SK-N-DZ (cell line): Measurements from ENCODE around the gene ZNF487. TPM values are rescaled to one million over a fixed set of nuclear protein-coding genes. Genes with fewer than 3 reads are reported as not detected.
"Not testable (repeated sequence)": the region's sequence is repeated elsewhere in the genome, so short reads cannot be mapped to it uniquely, and the experiment has no call there.

Experiments used
- DNase-seq: peaks from one replicate; pipeline ENCODE4 v3.0.0-alpha.2; 2015; ENCODE audit warnings: low spot score
- polyA plus RNA-seq, 2 experiments: library from polyadenylated mRNA; depleted of rRNA; stranded (reverse); fragments of >200 nt; gene quantifications; 2 replicates each; pipeline ENCODE4 v1.2.3, GENCODE V29; 2014

The ZNF487 gene
- polyA plus RNA-seq (2014; cell fraction: cytosol; rRNA removed) = 2.9 and 4.2 TPM in 2 replicates
- 2.2 and 2.6 TPM in 2 replicates for polyA plus RNA-seq (2014; cell fraction: nucleus; rRNA removed)

DNA sequence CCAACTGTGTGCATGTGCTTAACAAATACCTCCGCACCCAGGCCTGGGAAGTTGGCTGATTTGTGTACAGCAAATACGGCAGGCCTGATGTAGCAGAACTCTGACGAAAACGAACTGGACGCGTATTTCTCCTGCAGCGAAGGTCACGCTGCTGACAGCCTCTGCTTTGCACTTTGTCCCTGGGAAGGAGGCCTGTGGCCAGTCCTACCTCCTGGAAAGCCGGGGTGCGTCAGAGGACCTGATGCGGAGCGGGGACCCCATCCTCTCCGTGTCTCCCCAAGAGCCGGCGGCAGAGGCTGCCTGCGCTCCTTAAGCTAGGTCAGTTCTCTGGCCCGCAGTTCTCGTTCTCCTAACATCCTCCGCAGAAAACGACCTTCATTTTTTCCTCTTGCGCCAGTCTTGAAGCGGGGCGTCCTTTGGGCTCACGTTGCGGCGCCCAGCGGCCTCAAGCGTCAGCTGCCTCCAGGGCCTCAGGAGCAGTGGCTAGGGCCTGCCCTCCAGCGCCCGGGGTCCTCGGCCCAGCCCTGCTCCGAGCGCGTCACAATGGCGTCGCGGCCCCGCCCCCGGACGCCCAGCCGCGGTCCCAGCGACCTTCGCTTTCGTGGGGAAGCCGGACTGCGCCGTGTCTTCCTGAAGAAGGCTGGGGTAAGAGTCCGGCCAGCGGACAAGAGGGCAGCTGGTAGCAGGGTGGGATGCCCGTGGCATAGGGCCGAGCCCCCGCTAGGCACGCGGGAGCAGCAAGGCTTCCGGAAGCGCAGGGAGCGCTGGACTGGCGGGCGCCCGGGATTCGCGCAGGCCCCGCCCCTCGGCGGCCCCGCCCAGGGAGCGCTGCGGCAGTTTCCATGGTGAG, at the start of gene ZNF487:
Gene ZNF487, plus strand, starts transcription at position 821 of the 850 bp plus-strand sequence. CDS start 38,703 bp downstream, outside the sequence.
- peak; percentile 87 for DNase-seq

DNA sequence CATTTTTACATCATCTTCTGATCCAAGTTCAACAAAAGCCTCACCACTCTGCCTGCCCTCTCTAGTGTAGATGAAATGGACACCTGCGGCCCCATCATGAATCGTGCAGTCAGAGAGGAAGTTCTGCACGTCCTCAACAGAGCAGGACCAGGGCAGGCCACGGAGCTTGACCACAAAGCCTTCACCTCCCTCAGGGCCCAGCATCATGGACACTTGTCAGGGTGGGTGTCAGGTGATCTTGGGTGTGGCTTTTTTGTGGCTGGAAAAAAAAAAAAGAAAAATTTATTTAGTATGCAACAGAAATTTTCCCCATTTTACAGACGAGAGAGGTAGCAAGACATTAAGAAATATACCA, 49.3 kb upstream of the ZNF487 start:
- DNase-seq = no peak

GRCh38 chr10:43389867-43390266, 47.0 kb upstream of the ZNF487 start:
- no peak for DNase-seq

DNA sequence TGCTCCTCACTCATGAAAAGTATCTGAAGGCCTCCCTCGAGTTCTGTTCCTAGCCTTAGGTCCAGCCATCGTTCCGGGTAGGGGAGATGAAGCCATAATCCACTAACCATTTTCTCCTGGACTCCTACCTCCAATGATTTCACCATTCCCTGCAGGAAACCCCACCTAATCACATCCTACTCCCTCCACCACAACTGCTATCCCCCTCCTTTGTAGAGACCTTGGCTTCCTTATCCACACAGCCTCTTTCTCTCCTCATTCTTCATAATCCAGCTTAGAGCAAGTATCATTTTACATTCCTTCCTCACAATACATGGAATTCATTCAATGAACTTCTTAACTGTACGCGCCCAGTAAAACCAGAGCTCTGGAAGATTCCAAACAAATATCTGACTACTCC, 46.6 kb upstream of the ZNF487 start:
- no peak for DNase-seq

DNA sequence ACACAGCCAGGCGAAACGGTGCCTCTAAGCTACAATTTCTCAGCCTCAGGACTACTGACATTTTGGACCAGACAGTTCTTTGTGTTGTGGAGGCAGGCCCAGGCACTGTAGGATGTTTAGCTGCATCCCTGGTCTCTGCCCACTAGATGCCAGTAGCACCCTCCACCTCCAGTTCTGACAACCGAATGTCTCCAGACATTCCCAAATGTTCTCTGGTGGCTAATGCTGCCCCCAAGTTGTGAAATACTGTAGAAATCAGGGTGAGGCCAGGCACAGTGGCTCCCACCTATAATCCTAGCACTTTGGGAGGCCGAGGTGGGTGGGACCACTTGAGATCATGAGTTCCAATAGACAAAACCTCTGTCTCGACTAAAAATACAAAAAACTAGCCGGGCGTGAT, 46.2 kb upstream of the ZNF487 start:
- DNase-seq = no peak

- DNase-seq = no peak
Observed at GRCh38 chr10:43391496-43391895, 45.4 kb upstream of the ZNF487 start.

DNA sequence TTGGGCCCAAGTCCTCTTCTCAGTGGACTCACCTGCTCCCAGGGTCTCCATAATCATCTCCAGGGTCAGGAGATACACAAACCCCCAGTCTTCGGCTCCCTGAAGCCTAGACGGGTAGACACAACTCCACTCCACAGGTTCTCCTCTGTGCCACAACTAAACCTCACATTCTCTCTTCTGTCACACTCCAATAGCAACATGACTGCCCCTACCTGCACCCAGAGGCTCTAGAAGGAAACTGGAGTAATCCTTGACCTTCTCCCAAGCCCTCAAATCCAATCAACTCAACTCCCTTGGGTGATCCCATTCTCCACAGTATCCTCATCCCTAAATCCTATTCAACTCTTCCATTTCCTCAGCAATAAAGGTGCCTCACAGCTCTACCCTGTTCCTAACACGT, 44.2 kb upstream of the ZNF487 start:
- no peak for DNase-seq

- DNase-seq = not testable (repeated sequence)
Observed at GRCh38 chr10:43393186-43393585, 43.7 kb upstream of the ZNF487 start.

GRCh38 chr10:43393606-43394360, 43.1 kb upstream of the ZNF487 start:
- no peak for DNase-seq

DNA sequence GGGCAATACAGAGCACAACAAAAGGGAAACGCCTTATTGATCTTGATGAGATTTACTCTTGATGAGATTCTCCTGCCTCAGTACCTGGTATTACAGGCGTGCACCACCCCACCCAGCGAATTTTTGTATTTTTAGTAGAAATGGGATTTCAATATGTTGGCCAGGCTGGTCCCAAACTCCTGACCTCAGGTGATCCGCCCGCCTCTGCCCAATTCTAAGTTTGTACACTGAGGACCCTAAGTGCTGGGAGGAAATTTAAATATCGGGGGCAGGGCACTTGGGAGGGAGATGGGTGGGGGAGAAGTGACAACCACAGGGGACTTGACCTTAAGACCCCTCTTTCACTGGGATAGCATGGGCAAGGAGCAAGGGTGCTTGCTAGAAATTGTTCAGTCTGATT, 42.0 kb upstream of the ZNF487 start:
- no peak for DNase-seq

GRCh38 chr10:43395571-43396060, 41.3 kb upstream of the ZNF487 start:
- DNase-seq = no peak

GRCh38 chr10:43396061-43396927, 40.6 kb upstream of the ZNF487 start:
- DNase-seq = no peak

GRCh38 chr10:43396928-43397624, 39.8 kb upstream of the ZNF487 start:
- no peak for DNase-seq

DNA sequence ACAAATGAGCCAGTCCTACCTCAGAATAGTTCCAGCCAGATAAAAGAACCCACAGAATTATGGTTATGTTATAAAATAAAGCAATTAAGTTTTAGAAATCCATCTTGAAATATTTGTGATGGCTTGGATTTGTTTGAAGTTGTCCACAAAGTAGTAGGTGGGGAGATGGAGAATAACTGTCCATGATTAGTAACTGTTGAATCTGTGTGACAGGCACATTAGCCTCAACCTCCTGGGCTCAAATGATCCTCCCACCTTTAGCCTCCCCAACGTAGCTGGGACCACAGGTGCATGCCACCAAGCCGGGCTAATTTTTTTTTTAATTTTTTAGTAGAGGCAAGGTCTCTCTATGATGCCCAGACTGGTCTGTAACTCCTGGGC, 38.0 kb upstream of the ZNF487 start:
- no peak for DNase-seq

DNA sequence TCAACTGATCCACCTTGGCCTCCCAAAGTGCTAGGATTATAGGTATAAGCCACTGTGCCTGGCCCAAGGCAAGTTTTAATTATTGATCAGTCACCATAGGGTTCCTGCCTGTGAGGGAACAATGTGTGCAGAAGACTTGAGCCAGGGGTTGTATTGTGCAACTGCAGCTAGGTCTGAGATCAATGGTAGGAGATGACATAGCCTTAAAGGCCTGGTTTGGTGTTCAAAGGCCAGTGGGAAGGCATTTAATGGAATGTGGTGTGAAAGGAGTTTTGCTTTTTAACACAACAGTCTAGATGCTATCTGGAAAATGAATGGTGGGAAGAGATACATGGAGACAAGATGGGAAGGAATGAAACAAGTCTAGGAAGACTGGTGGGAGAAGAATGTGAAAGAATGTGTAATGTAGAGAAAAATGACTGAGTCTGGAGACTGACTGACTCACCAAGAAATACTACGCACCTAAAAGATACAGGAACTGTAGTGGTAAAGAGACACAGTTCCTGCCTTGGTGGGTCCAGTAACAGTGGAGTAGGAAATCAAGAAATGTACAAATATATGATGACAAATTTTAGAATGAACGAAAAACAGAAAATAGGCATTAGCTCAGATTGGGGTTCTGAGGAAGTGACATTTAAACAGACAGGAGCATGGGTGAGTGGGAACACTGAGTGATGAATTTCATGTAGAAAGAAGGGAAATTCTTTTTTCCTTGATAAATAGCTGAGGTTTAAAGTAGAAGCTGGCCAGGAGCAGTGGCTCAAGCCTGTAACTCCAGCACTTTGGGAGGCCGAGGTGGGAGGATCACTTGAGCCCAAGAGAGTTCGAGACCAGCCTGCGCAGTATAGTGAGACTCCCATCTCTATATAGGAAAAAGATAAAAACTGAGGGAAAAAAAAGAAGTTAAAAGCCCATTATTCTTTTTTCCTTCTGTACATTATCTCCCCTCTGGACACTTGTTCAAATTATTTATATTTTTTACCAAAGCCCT, 37.3 kb upstream of the ZNF487 start:
- no peak for DNase-seq

DNA sequence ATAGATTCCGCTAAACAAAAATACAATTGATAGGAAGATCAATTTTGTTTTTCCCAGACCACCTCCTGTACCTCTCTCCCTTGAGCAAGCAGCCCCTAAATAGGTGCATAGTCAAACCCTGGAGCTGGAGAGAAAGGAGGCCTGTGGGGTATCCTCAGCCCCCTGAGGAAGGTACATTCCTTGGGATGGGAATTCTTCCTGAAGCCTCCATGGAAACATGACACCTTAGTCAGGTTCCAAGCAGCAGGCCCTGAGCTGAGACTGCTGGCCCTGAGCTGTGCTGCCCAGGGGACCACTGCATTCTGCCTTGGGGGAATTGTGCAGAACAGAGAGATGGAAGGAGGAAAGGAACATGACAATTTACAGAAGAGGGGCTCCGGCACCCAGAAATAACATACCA, 35.3 kb upstream of the ZNF487 start:
- no peak for DNase-seq

DNA sequence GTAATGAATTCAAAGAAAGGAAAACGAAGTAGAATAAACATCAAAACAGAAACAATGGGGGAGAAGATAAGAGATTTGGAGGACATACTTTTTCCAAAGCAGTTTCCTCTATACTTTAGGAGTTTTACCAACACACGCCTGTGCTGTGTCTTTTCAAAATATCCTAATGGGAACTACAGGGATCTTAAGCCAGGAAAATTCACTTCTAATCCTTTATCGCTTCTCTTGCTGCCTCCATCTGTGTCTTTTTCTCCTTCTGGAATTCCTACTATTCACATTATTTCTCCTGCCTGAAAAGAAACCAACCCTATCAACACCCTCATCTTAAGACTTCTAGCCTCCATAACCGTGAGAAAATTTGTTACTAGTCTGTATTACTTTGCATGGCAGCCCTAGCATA, 34.7 kb upstream of the ZNF487 start:
- DNase-seq = no peak

- DNase-seq = no peak
Observed at GRCh38 chr10:43402880-43403452, 33.9 kb upstream of the ZNF487 start.

GRCh38 chr10:43403911-43404703, 32.8 kb upstream of the ZNF487 start:
- no peak for DNase-seq
